Skeletal muscle satellite cell (primary cell): Measurements from ENCODE around the gene CTNND2.

ENCODE experiments used
- H3K27me3 ChIP-seq: 2 replicates; pipeline ENCODE4 v1.7.0; 2013; ENCODE audit warnings: low read length; ENCODE audit not compliant: control insufficient read depth, insufficient read depth
- H3K36me3 ChIP-seq: 2 replicates; pipeline ENCODE4 v1.7.0; 2013; ENCODE audit warnings: mild to moderate bottlenecking, control low read depth, low read length; ENCODE audit not compliant: insufficient read depth
- H3K4me1 ChIP-seq: 2 replicates; pipeline ENCODE4 v1.7.0; 2013; ENCODE audit warnings: low read length; ENCODE audit not compliant: control insufficient read depth, insufficient read depth
- H3K4me2 ChIP-seq: 2 replicates; pipeline ENCODE4 v1.7.0; 2013; ENCODE audit warnings: mild to moderate bottlenecking, low read length
- H3K4me3 ChIP-seq: 2 replicates; pipeline ENCODE4 v1.7.0; 2013; ENCODE audit warnings: low read length
- H3K9ac ChIP-seq: 2 replicates; pipeline ENCODE4 v1.7.0; 2013; ENCODE audit warnings: mild to moderate bottlenecking, low read depth, low read length, moderate library complexity
- H3K9me3 ChIP-seq: replicated peaks from 2 replicates; pipeline ENCODE4 v1.7.0; 2013; ENCODE audit warnings: mild to moderate bottlenecking, control low read depth, low read length

The CTNND2 gene

GRCh38 chr5:11301171-11301570 lies 603.1 kb downstream of the CTNND2 start:
- Histone ChIP-seq H3K4me3 (no peak overlapping the region), H3K9ac (no peak overlapping the region), H3K27me3 (no peaks in the 10 kb centered on the region), H3K36me3 (no peaks in the 10 kb centered on the region), H3K9me3 (no peaks in the 10 kb centered on the region), H3K4me1 (no peaks in the 10 kb centered on the region), H3K4me2 (no peak overlapping the region)

GRCh38 chr5:11300736-11301135 lies 603.5 kb downstream of the CTNND2 start:
- Histone ChIP-seq H3K4me3 (no peak overlapping the region), H3K4me1 (no peaks in the 10 kb centered on the region), H3K9ac (no peak overlapping the region), H3K27me3 (no peaks in the 10 kb centered on the region), H3K36me3 (no peaks in the 10 kb centered on the region), H3K4me2 (no peak overlapping the region), H3K9me3 (no peaks in the 10 kb centered on the region)

- Histone ChIP-seq H3K4me1 (no peaks in the 10 kb centered on the region), H3K36me3 (no peaks in the 10 kb centered on the region), H3K27me3 (no peaks in the 10 kb centered on the region), H3K4me2 (no peak overlapping the region), H3K9me3 (no peaks in the 10 kb centered on the region), H3K9ac (no peak overlapping the region), H3K4me3 (no peak overlapping the region)
Observed at GRCh38 chr5:11298877-11299276, 605.4 kb downstream of the CTNND2 start.

GRCh38 chr5:11293523-11293922 lies 610.7 kb downstream of the CTNND2 start:
- no peaks in the 10 kb centered on the region for H3K36me3 ChIP-seq
- no peak overlapping the region for H3K4me2 ChIP-seq
- H3K9me3 ChIP-seq = no peaks in the 10 kb centered on the region
- H3K4me3 ChIP-seq = no peak overlapping the region
- H3K27me3 ChIP-seq = no peaks in the 10 kb centered on the region
- no peak overlapping the region for H3K9ac ChIP-seq
- H3K4me1 ChIP-seq = no peaks in the 10 kb centered on the region

GRCh38 chr5:11292648-11293356 lies 611.4 kb downstream of the CTNND2 start:
- Histone ChIP-seq H3K36me3 (no peaks in the 10 kb centered on the region), H3K9ac (no peak overlapping the region), H3K4me3 (no peak overlapping the region), H3K27me3 (no peaks in the 10 kb centered on the region), H3K4me1 (no peaks in the 10 kb centered on the region), H3K4me2 (no peak overlapping the region), H3K9me3 (no peaks in the 10 kb centered on the region)

- Histone ChIP-seq H3K4me2 (no peak overlapping the region), H3K27me3 (no peaks in the 10 kb centered on the region), H3K36me3 (no peaks in the 10 kb centered on the region), H3K9me3 (no peaks in the 10 kb centered on the region), H3K9ac (no peak overlapping the region), H3K4me1 (no peaks in the 10 kb centered on the region), H3K4me3 (no peak overlapping the region)
Observed at GRCh38 chr5:11289733-11290132, 614.5 kb downstream of the CTNND2 start.

- no peaks in the 10 kb centered on the region for H3K4me1 ChIP-seq
- H3K27me3 ChIP-seq = no peaks in the 10 kb centered on the region
- no peak overlapping the region for H3K4me2 ChIP-seq
- no peak overlapping the region for H3K4me3 ChIP-seq
- no peak overlapping the region for H3K9ac ChIP-seq
- H3K36me3 ChIP-seq = no peaks in the 10 kb centered on the region
- H3K9me3 ChIP-seq = no peaks in the 10 kb centered on the region
Observed at GRCh38 chr5:11289208-11289607, 615.0 kb downstream of the CTNND2 start.

GRCh38 chr5:11281842-11282241 lies 622.4 kb downstream of the CTNND2 start:
- no peaks in the 10 kb centered on the region for H3K4me1 ChIP-seq
- H3K4me3 ChIP-seq = no peak overlapping the region
- H3K4me2 ChIP-seq = no peak overlapping the region
- no peak overlapping the region for H3K9ac ChIP-seq
- no peaks in the 10 kb centered on the region for H3K9me3 ChIP-seq
- H3K27me3 ChIP-seq = no peaks in the 10 kb centered on the region
- H3K36me3 ChIP-seq = no peaks in the 10 kb centered on the region

- Histone ChIP-seq H3K9me3 (no peaks in the 10 kb centered on the region), H3K4me2 (no peak overlapping the region), H3K9ac (no peak overlapping the region), H3K27me3 (no peaks in the 10 kb centered on the region), H3K4me1 (no peaks in the 10 kb centered on the region), H3K36me3 (no peaks in the 10 kb centered on the region), H3K4me3 (no peak overlapping the region)
Observed at GRCh38 chr5:11277323-11277722, 626.9 kb downstream of the CTNND2 start.

- Histone ChIP-seq H3K9ac (no peak overlapping the region), H3K27me3 (no peaks in the 10 kb centered on the region), H3K4me2 (no peak overlapping the region), H3K4me1 (no peaks in the 10 kb centered on the region), H3K4me3 (no peak overlapping the region), H3K36me3 (no peaks in the 10 kb centered on the region), H3K9me3 (no peaks in the 10 kb centered on the region)
Observed at GRCh38 chr5:11273180-11273903, 630.9 kb downstream of the CTNND2 start.

- no peaks in the 10 kb centered on the region for H3K4me1 ChIP-seq
- no peaks in the 10 kb centered on the region for H3K27me3 ChIP-seq
- H3K36me3 ChIP-seq = no peaks in the 10 kb centered on the region
- no peaks in the 10 kb centered on the region for H3K9me3 ChIP-seq
- no peak overlapping the region for H3K9ac ChIP-seq
- no peak overlapping the region for H3K4me3 ChIP-seq
- H3K4me2 ChIP-seq = no peak overlapping the region
Observed at GRCh38 chr5:11269515-11269914, 634.7 kb downstream of the CTNND2 start.

GRCh38 chr5:11268891-11269290 lies 635.4 kb downstream of the CTNND2 start:
- no peaks in the 10 kb centered on the region for H3K9me3 ChIP-seq
- H3K4me3 ChIP-seq = no peak overlapping the region
- H3K4me1 ChIP-seq = no peaks in the 10 kb centered on the region
- H3K27me3 ChIP-seq = no peaks in the 10 kb centered on the region
- H3K4me2 ChIP-seq = no peak overlapping the region
- no peaks in the 10 kb centered on the region for H3K36me3 ChIP-seq
- H3K9ac ChIP-seq = no peak overlapping the region
